Measurements from ENCODE around the gene ABCA2.

Gene ABCA2

GRCh38 chr9:137040568-137040967, 12.5 kb upstream of the ABCA2 start:
- no peak overlapping the region for H3K4me3 ChIP-seq (ENCODE audit: low read length)
- no peak for TF ChIP-seq CTCF (conservative IDR thresholded peaks at IDR 0.05; ENCODE audit: low read depth, low read length)
- DNase-seq (ENCODE audit: low read depth) = no peak

- no peak overlapping the region for H3K4me3 ChIP-seq (ENCODE audit: low read length)
- DNase-seq (ENCODE audit: low read depth) = no peak
- no peak for TF ChIP-seq CTCF (conservative IDR thresholded peaks at IDR 0.05; ENCODE audit: low read depth, low read length)
Observed at GRCh38 chr9:137039611-137040366, 11.8 kb upstream of the ABCA2 start.

- no peak for TF ChIP-seq CTCF (conservative IDR thresholded peaks at IDR 0.05; ENCODE audit: low read depth, low read length)
- no peak overlapping the region for H3K4me3 ChIP-seq (ENCODE audit: low read length)
- DNase-seq (ENCODE audit: low read depth) = no peak
Observed at GRCh38 chr9:137038916-137039315, 10.9 kb upstream of the ABCA2 start.

- no peak for TF ChIP-seq CTCF (conservative IDR thresholded peaks at IDR 0.05; ENCODE audit: low read depth, low read length)
- no peak overlapping the region for H3K4me3 ChIP-seq (ENCODE audit: low read length)
- no peak for DNase-seq (ENCODE audit: low read depth)
Observed at GRCh38 chr9:137037483-137037882, 9.4 kb upstream of the ABCA2 start.

- no peak overlapping the region for H3K4me3 ChIP-seq (ENCODE audit: low read length)
- DNase-seq (ENCODE audit: low read depth) = no peak
- TF ChIP-seq CTCF (conservative IDR thresholded peaks at IDR 0.05; ENCODE audit: low read depth, low read length) = no peak
Observed at GRCh38 chr9:137037035-137037434, 9.0 kb upstream of the ABCA2 start.

- TF ChIP-seq CTCF (conservative IDR thresholded peaks at IDR 0.05; ENCODE audit: low read depth, low read length) = no peak
- no peak for DNase-seq (ENCODE audit: low read depth)
- no peak overlapping the region for H3K4me3 ChIP-seq (ENCODE audit: low read length)
Observed at GRCh38 chr9:137035937-137036336, 7.9 kb upstream of the ABCA2 start.

GRCh38 chr9:137035507-137035834, 7.4 kb upstream of the ABCA2 start:
- H3K4me3 ChIP-seq (ENCODE audit: low read length) = no peak overlapping the region
- DNase-seq (ENCODE audit: low read depth) = no peak
- no peak for TF ChIP-seq CTCF (conservative IDR thresholded peaks at IDR 0.05; ENCODE audit: low read depth, low read length)
